SK-N-SH treated with all-trans-retinoic acid at 6 μM for 48 hours (cell line): ENCODE measurements around the gene TSPAN14.

Source experiments
- ARNTL ChIP-seq: fragments of 450-650 bp; formaldehyde crosslinking; IDR thresholded peaks from 2 replicates; pipeline ENCODE4 v1.5.0; 2020; ENCODE audit warnings: low read depth, mild to moderate bottlenecking, moderate library complexity, borderline replicate concordance
- CSRNP3 ChIP-seq: fragments of 250-450 bp; sonication (Bioruptor Pico); IDR thresholded peaks from 2 replicates; pipeline ENCODE4 v1.5.1; 2021; ENCODE audit warnings: mild to moderate bottlenecking, moderate library complexity
- PATZ1 ChIP-seq: fragments of 250-450 bp; sonication (Bioruptor Pico); IDR thresholded peaks from 2 replicates; pipeline ENCODE4 v1.8.0; 2020; ENCODE audit warnings: mild to moderate bottlenecking, moderate library complexity, borderline replicate concordance
- TOX ChIP-seq: fragments of 250-450 bp; sonication (Bioruptor Pico); IDR thresholded peaks from 2 replicates; pipeline ENCODE4 v1.8.0; 2021; ENCODE audit warnings: mild to moderate bottlenecking, moderate library complexity, borderline replicate concordance
- ZFP3 ChIP-seq: fragments of 250-450 bp; sonication (Bioruptor Pico); IDR thresholded peaks from 2 replicates; pipeline ENCODE4 v1.5.0; 2020; ENCODE audit warnings: mild to moderate bottlenecking, moderate library complexity
- ZFP30 ChIP-seq: fragments of 450-650 bp; formaldehyde crosslinking; IDR thresholded peaks from 2 replicates; pipeline ENCODE4 v1.5.0; 2022; ENCODE audit warnings: mild to moderate bottlenecking, moderate library complexity

GRCh38 chr10:80406204-80406603 lies 47.9 kb upstream of the TSPAN14 start:
- TF ChIP-seq TOX (CRISPR knock-in tag) (no peak), PATZ1 (CRISPR knock-in tag) (no peak), ZFP30 (no peak), CSRNP3 (no peak), ZFP3 (CRISPR knock-in tag) (no peak), ARNTL (CRISPR knock-in tag) (no peak)
